SK-N-MC (cell line): ENCODE measurements around the gene EFCAB6.

ENCODE experiments used
- EZH2 ChIP-seq: fragments of 200-600 bp; sonication (generic); IDR thresholded peaks from one replicate; pipeline ENCODE4 v1.6.1; 2017; ENCODE audit warnings: antibody characterized with exemption
- POLR2AphosphoS5 ChIP-seq: IDR thresholded peaks from 2 replicates; pipeline ENCODE4 v1.6.1; 2012; ENCODE audit warnings: mild to moderate bottlenecking, low read depth, low read length, borderline replicate concordance

- TF ChIP-seq POLR2AphosphoS5 (no peak), EZH2 (no peak)
Observed at GRCh38 chr22:43789452-43789851, 22.7 kb downstream of the EFCAB6 start.
